HG03175 (cell line): ENCODE data around the gene ZFYVE9.

Source experiments
- ATAC-seq: cut with Tn5 transposase; IDR thresholded peaks from one replicate; pipeline ENCODE4 v1.9.1; 2021; ENCODE audit warnings: mild to moderate bottlenecking, moderate library complexity; ENCODE audit not compliant: unreplicated experiment

ZFYVE9 gene

DNA sequence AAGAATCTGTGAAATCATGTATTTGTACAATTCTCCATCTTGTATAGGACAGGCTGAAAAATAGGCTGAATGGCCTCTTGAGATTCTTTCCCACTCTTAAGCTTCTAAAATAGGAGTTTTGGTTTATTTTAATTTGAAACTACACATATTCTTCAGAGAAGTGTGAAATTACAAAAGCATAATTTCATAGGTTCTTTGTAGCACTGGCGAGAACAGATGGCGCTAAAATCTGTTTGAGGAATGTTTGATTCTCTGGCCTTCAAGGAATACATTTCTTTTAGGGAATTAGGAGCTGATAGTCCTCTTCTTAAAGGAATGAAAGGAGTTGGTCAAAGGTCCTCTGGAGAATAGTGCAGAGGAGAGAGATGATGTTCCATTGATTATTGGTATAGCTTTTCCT lies 179.2 kb downstream of the ZFYVE9 start:
- ATAC-seq = no peak

DNA sequence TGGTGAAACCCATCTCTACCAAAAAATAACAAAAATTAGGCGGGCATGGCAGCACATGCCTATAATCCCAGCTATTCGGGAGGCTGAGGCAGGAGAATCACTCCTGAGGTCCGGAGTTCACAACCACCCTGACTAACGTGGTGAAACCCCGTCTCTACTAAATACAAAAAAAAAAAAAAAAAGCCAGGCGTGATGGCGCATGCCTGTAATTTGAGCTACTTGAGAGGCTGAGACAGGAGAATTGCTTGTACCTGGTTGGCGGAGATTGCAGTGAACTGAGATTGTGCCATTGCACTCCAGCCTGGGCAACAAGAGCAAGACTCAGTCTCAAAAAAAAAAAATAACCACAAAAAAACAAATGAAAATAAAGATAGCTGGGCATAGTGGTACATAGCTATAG lies 181.8 kb downstream of the ZFYVE9 start:
- no peak for ATAC-seq

DNA sequence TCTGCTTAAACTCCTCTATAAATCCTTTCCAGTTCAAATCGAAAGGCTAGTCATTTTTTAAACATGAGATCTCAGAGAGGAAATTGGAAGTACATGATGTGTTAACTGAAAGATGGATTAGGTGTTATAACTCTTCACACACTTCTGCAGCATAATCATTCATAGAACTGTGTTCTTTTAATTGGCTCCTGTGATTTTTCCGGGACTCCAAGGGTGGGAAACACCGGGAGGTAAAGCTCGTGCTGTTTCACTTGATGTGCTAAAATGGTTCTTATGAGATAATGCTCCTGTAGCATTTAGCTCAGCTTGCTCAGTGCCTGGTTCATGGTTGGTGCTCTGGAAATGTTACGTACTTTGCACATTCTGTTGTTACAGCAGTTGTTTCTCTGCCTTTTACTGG lies 183.9 kb downstream of the ZFYVE9 start:
- no peak for ATAC-seq

DNA sequence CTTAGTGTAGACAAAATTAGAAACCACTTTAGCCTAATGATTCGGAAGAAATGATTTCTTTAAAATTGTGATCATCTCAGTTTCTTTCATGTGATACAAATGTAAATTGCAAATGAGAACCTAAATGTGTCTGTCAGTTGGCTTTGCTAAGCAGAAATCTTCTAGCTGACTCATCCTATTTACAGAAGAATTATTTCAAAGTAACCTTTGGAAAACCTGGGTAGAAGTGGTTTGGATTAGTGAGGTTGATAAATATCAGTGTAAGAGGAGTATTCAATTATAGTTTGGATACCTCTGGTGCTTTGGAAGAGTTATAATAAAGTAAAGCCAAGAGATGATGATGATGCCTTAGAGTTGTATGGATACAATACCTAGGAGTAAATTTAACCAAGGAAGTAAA lies 186.7 kb downstream of the ZFYVE9 start:
- no peak for ATAC-seq

DNA sequence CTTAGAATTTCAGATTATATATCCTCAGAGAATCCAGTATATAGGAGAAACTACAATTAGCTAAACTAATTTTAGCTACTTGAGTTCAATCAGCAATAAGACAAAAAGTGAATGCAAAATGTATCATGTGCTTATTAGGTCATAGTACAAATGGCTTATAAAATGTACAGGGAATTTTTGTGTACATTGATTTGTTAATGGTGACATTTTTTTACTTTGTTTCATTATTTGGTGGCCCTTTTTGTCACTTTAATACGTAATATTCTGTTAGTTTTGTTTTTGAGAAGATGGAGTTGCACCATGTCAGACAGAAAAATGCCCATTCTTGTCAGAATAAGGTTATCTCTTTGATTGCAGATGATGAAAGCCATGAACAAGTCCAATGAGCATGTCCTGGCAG lies 190.5 kb downstream of the ZFYVE9 start:
- ATAC-seq = no peak

DNA sequence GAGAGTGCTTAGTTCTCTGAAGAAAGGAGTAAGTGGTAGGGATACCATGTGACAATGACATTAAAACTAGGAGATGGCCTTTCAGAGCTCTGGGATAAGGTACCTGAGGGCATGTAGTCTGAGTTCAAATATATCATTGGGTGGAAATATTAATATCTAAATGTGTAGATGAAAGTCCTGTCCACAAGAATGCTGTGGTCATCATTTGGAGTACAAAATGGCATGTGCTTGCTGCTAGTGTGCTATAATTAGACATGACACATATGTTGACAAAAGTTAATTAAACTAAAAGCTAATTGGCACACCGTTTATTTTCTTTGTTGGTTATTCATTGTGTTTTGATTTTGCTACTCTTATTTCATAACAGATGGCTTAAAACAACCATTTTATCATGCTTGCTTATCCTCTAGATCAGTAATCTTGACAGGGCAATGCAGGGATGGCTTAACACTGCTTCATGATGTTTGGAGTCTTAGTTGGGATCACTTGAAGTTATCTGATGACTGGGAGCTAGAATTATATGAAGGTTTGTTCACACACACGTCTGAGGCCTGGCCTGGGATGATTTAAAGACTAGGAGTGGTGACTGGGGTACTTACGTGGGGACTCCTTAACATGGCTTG lies 193.1 kb downstream of the ZFYVE9 start:
- ATAC-seq = no peak

DNA sequence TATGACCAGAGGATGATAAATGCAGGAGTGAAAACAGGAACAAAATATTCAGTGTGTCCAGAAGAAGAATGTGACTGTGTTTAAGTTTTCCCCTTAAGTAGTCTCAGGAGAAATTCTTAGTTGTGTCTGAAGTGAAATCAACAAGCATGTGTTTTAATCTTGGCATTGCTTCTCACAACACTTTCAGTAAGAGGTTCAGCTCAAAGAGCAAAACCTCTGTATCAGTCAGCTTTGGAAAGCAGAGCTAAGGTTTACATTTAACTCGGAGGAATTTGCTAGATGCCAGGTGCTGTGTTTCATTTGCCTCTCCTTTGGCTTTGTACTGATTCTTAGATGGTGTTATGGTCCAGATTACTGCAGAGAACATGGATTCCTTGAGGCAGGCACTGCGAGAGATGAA lies 195.6 kb downstream of the ZFYVE9 start:
- ATAC-seq = no peak

DNA sequence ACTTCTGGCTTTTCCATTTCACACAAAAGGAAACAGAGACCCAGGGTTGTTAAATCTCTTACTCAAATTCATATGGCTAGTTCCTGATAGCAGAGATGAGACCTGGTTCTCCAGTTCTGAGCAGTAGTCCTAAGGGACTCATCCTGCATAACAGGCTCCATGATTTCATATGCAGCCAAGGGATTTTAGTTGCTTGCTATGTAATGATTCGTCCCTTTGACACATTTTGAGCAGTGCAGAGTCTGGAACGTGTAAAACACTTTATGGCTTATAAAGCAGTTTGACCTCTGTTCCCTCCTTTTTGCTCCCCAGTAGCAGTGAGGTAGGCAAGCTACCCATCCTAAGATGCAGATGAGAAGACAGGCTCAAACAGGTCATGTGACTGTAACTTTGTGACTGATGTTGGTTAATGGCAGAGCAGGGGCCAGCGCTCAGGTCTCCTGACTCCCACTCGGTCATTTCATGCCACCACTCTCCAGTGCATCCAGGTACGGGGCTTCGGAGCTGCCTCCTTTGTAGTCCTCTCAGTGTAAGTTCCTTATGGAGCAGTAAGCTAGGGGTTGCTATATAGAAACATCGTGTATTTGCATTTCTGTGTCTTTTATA lies 199.9 kb downstream of the ZFYVE9 start:
- no peak for ATAC-seq

DNA sequence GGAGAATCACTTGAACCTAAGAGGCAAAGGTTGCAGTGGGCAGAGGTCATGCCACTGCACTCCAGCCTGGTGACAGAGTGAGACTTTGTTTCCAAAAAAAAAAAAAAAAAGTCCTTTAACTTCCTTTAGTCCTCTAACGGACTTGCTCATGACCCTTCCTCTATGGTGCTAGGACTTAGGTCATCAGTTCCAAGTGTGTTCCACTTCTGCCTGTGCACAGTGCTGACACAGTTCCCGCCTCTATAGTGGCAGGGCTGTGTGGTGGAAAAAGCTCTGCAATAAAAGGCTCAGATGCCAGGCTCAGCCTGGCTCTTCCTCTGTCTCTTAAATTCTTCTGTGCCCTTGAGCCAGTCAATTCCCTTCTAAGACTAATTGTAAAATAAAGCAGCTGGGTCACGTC lies 202.1 kb downstream of the ZFYVE9 start:
- no peak for ATAC-seq

DNA sequence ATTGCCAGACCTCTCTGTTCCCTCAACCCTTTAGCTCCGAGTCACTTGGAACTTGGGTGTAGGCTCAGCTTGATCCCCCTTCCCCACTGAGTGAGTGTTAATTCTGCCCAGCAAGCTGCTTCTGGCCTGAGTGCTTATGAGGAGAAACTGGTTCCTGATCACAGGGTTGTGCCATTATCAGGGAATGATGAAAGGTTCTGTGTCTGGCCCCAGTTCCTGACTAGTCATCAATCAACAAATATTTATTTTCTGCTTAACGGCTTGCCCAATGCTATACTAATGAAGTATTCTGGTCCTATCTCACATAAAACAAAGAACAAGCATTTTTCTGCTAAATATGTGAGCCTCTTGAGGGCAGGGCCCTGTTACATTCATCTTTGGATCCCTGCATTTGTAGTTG lies 203.4 kb downstream of the ZFYVE9 start:
- ATAC-seq = no peak

DNA sequence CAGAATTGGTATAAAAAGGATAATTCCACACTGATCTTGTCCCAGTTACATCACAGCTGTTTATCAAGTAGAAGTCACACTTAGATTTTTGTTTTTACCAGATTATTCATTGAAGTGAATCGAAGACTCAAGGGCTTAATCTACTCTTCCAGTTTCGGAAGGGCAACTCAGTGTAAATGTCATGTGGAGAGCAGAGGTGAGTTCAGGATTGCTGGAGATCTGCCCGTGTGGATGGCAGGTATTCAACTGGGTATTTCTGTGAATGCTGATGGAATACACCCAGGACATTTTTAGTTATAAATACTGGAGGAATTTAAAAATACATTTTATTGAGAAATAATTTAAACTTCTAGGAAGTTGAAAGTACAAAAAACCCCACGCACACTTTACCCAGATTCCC lies 204.8 kb downstream of the ZFYVE9 start:
- no peak for ATAC-seq

DNA sequence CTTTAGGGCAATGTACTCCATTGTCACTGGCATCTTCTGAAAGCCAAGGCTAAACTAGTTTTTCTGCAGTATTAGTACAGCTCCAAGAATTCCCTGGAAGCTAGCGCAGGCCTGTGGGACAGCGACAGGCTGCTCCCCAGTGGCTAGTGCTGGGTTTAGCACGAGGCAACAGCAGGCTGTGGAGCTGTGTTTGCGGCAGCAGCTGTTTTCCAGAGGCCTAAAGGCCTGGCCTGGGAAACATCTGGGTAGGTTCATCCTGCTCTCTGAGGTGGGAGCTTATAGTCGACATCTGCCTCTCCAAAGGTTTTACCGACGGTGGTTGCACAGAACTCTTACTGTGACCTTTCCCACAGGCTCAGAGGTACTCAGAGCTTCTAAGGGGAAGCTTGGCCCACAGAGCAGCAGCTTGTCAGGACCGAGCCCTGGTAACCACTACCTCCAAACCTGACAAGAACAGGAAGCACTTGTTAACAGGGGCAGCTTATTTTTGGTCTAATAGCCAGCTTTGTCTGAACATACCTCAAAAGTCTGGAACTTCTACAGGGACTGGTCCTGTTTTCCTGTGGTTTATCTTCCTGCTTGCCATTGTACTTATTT lies 206.9 kb downstream of the ZFYVE9 start:
- no peak for ATAC-seq

DNA sequence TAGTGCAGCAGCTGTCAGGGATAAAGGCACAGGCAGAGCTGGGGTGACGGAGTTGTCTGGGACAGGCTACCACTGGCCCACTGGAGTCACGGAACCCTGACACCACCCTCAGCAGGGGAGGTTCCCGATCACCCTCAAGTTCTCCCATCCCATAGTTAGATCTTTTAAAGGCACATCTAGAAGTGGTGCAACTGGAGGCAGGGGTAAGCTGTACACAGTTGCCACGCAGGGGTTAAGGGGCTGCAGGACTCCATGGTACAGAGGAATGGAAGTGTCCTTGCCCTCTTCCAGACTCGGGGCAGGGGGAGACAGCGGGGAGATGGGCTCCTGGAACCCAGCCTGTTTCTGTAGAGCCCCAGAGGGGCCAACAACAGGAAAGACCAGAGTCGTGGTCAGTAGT lies 210.8 kb downstream of the ZFYVE9 start:
- no peak for ATAC-seq

DNA sequence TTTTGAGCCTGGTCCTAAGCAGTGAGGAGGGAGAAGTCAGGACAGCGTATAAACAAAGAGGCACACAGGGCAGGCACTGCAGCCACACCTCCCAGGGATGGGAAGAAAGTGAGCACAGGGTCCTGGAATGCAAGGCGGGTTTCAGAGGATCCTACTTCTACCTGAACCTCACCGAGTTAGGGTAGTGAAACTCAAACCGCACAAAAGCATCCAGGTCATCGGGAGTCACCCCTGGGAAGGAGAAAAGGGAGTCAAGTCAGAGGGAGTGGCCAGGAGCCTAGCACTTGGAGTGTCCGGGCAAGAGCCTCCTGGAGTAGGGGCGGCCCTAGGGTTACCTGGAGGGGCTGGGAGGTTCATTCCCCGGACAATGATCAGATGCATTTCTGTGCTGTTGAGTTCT lies 213.5 kb downstream of the ZFYVE9 start:
- no peak for ATAC-seq

DNA sequence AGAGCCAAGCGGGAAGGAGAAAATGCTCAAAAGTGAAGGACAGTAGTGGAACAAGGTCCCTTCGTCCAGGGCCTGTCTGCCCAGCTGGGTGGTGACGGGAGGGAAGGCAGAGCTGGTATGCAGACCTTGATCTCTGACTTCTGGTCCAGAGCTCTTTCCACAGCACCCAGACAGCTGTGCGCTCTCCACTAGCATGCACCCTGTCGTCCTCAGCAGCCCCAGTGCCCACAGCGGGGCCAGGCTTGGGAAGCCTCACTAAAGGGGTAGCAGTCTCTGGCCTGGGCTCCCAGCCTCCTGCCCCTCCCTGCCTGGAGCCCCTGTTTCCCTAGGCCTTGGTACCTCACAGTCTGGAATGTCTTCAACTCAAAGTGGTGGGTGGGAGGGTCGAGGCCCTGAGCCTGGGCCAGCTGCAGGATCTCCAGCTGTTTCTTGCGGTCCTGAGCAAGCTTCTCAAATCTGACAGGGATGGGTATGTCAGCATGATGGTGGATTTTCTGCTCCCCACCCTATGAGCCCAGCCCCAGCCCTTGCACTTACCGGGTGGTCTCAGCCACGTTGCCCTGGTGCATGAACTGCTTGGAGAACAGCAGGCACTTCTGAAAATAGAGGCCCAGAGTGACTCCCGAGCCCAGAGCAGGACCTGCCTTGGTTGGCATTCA lies 214.1 kb downstream of the ZFYVE9 start:
- no peak for ATAC-seq

DNA sequence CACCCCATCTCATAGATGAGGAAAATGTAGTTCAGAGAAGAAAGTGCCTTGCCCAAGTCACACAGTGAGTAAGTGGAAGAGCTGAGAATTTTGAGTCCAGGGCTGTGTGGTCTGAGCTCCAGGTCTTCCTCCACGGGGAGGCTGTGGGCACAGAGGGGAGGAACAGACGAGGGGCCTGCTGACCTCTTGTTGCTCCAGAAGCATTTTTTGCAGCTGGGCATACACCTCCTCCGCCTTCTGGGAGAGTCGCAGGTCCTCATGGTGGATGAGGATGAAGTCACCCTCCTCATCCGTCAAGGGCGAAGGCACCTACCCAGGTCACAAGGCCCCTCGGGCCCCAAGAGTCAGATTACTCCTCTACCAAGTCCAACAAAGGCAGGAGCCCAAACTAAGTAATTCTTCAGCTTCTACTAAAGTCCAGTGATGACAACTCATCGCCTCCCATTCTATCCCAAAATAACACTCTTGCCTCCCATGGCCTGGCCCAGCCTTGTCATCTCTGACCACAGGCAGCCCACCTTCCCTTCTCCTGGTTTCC lies 215.0 kb downstream of the ZFYVE9 start:
- no peak for ATAC-seq

DNA sequence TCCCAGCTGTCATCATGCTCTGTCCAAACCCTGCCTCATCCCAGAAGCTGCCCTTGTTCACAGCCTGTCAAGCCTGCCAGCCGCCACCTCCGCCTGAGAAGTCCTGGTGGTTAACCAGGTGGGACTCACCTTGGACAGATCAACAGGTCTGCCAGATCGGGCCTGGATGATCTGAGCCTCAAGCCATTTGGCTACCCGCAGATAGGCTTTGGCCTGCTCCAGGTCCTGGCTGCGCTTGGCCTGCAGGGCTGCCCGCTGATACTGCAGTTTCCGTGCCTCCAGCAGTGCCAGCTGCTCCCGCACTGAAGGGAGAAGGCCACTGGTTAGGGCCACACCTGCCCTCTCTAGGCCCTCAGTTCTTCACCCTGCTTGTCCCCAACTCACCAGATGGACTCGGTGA lies 215.5 kb downstream of the ZFYVE9 start:
- ATAC-seq = no peak

DNA sequence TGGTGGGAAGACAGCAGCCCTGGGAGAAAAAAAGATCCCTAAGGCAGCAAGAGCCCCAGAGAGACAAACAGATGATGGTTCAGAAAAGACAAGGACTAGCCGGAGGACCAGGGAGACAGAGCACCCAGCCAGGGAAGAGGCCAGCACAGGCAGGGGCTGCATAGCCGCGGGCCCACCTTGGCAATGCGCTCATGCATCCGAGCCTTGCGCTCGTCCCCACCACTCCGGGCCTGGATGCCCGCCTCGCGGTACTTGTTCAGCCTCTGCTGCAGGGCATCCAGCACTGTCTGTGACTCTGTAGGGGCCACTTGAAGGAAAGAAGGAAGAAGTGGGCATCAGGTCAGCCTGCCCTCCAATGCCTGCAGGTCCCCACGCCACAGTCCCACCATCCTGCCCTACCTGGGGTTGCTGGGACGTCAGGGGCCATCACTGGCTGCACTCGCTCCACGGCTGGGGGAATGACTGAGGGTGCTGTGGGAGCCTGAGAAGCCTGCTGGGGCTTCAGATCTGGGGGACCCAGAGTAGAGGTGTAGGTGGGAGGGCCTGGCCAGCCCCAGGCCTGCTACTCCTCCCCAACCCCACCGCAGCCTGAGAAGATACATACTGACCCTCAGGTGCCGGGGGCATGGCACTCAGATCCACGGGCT lies 217.1 kb downstream of the ZFYVE9 start:
- no peak for ATAC-seq

DNA sequence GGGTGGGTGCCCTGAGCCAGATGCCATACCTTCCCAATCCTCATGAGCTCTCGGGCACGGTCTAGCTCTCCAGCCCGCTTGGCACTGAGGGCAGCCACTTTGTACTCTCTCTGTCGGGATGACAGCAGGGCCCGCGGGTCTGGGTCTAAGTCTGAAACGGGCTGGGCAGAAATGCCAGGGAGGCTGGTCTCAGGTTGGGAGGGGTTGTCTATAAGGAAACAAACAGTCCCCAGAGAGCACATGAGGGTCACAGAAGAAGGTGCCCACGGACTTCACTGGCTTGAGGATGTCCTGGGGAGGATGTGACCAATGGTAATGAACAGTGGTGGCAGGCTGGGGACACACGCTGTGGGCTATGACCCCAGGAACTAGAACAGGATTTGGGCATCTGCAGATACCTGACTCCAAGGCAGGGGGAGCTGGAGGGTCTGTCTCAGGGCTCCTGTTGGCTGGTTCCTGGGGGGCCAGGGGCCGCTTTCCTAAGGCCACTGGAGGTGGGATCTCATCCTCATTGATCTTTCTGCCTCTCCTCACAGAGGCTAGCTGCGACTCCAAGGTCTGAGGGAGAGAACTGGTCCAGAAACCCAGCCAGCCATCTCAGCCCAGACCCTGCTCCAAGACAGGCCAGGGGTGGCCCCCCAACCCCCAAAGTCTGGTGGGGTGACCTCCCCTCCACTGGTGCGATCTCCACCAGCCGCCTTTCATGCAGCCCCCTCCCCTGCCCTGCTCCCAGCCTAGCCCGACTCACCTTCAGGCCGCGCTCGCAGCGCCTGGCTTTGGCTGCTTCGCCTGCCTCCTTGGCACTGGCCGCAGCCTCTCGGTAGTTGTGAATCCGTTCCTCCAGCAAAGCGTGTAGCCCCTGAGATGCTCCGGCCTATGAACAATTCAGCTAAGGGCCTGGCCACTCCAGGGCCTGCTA lies 218.0 kb downstream of the ZFYVE9 start:
- no peak for ATAC-seq

DNA sequence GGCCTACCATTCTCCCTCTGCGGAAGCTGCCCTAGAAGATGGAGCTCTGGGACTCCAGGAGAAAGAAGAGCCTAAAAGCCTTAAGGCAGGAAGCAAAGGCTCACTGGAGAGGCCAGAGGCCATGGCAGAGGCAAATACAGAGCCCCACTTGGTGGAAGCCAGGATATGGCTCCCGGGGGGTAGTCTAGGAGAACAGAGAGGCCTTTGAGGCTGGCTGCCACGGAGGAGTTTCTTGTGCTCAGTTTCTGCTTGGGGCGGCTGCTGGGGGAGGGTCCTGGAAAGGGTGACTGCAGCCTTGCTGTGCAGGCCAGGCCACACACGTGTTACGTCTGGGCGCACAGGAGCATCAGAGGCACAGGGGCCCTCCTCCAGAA lies 218.7 kb downstream of the ZFYVE9 start:
- ATAC-seq = no peak
